ENCODE measurements around the gene UROC1. TPM values are rescaled to one million over a fixed set of nuclear protein-coding genes. Genes with fewer than 3 reads are reported as not detected.

UROC1 gene
- total and polyA plus RNA-seq, 9 of the 15 experiments (the other 6 are each of a cell fraction or from before 2014, with no cell fraction given) = not detected

GRCh38 chr3:126475413-126476114 lies 42.0 kb downstream of the UROC1 start, which contains the start of gene ZXDC (continued):
- peak; percentile 68 for TF ChIP-seq VEZF1 (CRISPR knock-in tag; IDR thresholded peaks at IDR 0.05)
- TF ChIP-seq HNRNPK (IDR thresholded peaks at IDR 0.05; ENCODE audit: low read depth, low read length, poor library complexity, severe bottlenecking) = no peak
- TF ChIP-seq CXXC5 (CRISPR knock-in tag; IDR thresholded peaks at IDR 0.05) = peak; percentile 68
- no peak for TF ChIP-seq PHTF2 (CRISPR knock-in tag; IDR thresholded peaks at IDR 0.05)
- TF ChIP-seq TBP (optimal IDR thresholded peaks at IDR 0.05; ENCODE audit: low read depth, low read length) = peak; percentile 53
- TF ChIP-seq MTF1 (CRISPR knock-in tag; IDR thresholded peaks at IDR 0.05; ENCODE audit: borderline replicate concordance) = no peak
- no peak for TF ChIP-seq NUFIP1 (IDR thresholded peaks at IDR 0.05; ENCODE audit: partially characterized antibody)
- peak; percentile 91 for TF ChIP-seq CHD1 (IDR thresholded peaks at IDR 0.05; ENCODE audit: low read length)
- TF ChIP-seq TEAD2 (tag; IDR thresholded peaks at IDR 0.05) = no peak
- no peak for TF ChIP-seq AFF1 (IDR thresholded peaks at IDR 0.05; ENCODE audit: low read depth in 1 of 2, partially characterized antibody in 2 of 2)
- no peak for TF ChIP-seq CLOCK (CRISPR knock-in tag; IDR thresholded peaks at IDR 0.05; ENCODE audit: borderline replicate concordance)
- no peak for TF ChIP-seq NELFE (IDR thresholded peaks at IDR 0.05; ENCODE audit: insufficient read depth, insufficient read length)
- no peak for TF ChIP-seq MAFF (IDR thresholded peaks at IDR 0.05; ENCODE audit: low read length)
- peak; percentile 78 for TF ChIP-seq POLR2G (IDR thresholded peaks at IDR 0.05; ENCODE audit: low read depth, low read length)
- no peak for TF ChIP-seq ZBTB2 (IDR thresholded peaks at IDR 0.05)
- TF ChIP-seq ZNF174 (CRISPR knock-in tag; IDR thresholded peaks at IDR 0.05) = no peak
- TF ChIP-seq SIRT6 (IDR thresholded peaks at IDR 0.05; ENCODE audit: low read depth, low read length) = no peak
- TF ChIP-seq TAF1 (IDR thresholded peaks at IDR 0.05; ENCODE audit: control insufficient read depth, extremely low read depth, insufficient read depth, low read length, severe bottlenecking) = peak; percentile 8
